ENCODE measurements around the gene GGT6.

GRCh38 chr17:4579678-4580077 lies 19.3 kb upstream of the GGT6 start:
- TF ChIP-seq CTCF (IDR thresholded peaks at IDR 0.05), result no peak
- TF ChIP-seq POLR2A (IDR thresholded peaks at IDR 0.05), result no peak
